Activated CD8-positive, alpha-beta T cell treated with anti-CD3 and anti-CD28 coated beads, Interleukin-2, amount 10 ng/mL, durations not matched to agents 7 days and 5 days (primary cell): Measurements from ENCODE around the gene RNF208. TPM values are rescaled to one million over a fixed set of nuclear protein-coding genes. Genes with fewer than 3 reads are reported as not detected.

Experiments
- ATAC-seq: fragments of 150-1000 bp; cut with Tn5 transposase; one replicate; pipeline ENCODE4 v1.10.0; 2021; ENCODE audit warnings: moderate library complexity
- CTCF ChIA-PET: fragments of 350-600 bp; sonication (Branson Sonifier 250); formaldehyde crosslinking; loops from one replicate; lab custom pipeline; 2021; ENCODE audit warnings: antibody characterized with exemption; lab: Charles Lee
- POLR2A ChIA-PET: fragments of 350-600 bp; sonication (Branson Sonifier 250); formaldehyde crosslinking; loops from one replicate; lab custom pipeline; 2021; ENCODE audit warnings: antibody characterized with exemption; lab: Charles Lee
- DNase-seq: peaks from one replicate; pipeline ENCODE4 v3.0.0-alpha.2; 2020
- H3K27ac Mint-ChIP-seq: one replicate; pipeline ENCODE4 v1.8.0; 2021; ENCODE audit warnings: mild to moderate bottlenecking, mixed read lengths
- H3K27me3 Mint-ChIP-seq: one replicate; pipeline ENCODE4 v1.8.0; 2021; ENCODE audit warnings: low read depth, mixed read lengths
- H3K36me3 Mint-ChIP-seq: one replicate; pipeline ENCODE4 v1.8.0; 2021; ENCODE audit warnings: low read depth, mixed read lengths
- H3K4me1 Mint-ChIP-seq: one replicate; pipeline ENCODE4 v1.8.0; 2021; ENCODE audit warnings: low read depth, mixed read lengths
- H3K4me3 Mint-ChIP-seq: one replicate; pipeline ENCODE4 v1.8.0; 2021; ENCODE audit warnings: mild to moderate bottlenecking, mixed read lengths
- H3K9me3 Mint-ChIP-seq: one replicate; pipeline ENCODE4 v1.8.0; 2022; ENCODE audit warnings: mixed read lengths; ENCODE audit not compliant: insufficient read depth
- total RNA-seq, 2 experiments: library from RNA; stranded (reverse); gene quantifications; one replicate each; pipeline ENCODE4 v1.2.3, GENCODE V29; 2021

Gene RNF208
- total RNA-seq, 2 experiments from 2014 or later, result 3.6 to 4.5 TPM

- CTCF ChIA-PET, result interaction anchor here (0.7 to 1.5 kb wide), 3 partner anchors 9 to 158 kb away, joined by 3 to 4 read pairs (median 3); partner anchors contain the start of gene RNF224
- DNase-seq, result no peak
- no peaks in the 10 kb centered on the region for H3K27me3 Mint-ChIP-seq
- no peak overlapping the region for H3K27ac Mint-ChIP-seq
- no peak for ATAC-seq
- H3K9me3 Mint-ChIP-seq, result no peaks in the 10 kb centered on the region
- peaks cover 5% of the 10 kb centered on the region for H3K36me3 Mint-ChIP-seq
- peaks cover 23% of the 10 kb centered on the region for H3K4me1 Mint-ChIP-seq
- no peak overlapping the region for H3K4me3 Mint-ChIP-seq
- POLR2A ChIA-PET, result interaction anchor here (0.6 to 1.6 kb wide), 3 partner anchors 13 to 58 kb away, joined by 3 to 5 read pairs (median 4); partner anchors contain the start of genes TMEM203 and TUBB4B
These were observed 29.6 kb downstream of the RNF208 start for GRCh38 chr9:137192448-137192780.

DNA sequence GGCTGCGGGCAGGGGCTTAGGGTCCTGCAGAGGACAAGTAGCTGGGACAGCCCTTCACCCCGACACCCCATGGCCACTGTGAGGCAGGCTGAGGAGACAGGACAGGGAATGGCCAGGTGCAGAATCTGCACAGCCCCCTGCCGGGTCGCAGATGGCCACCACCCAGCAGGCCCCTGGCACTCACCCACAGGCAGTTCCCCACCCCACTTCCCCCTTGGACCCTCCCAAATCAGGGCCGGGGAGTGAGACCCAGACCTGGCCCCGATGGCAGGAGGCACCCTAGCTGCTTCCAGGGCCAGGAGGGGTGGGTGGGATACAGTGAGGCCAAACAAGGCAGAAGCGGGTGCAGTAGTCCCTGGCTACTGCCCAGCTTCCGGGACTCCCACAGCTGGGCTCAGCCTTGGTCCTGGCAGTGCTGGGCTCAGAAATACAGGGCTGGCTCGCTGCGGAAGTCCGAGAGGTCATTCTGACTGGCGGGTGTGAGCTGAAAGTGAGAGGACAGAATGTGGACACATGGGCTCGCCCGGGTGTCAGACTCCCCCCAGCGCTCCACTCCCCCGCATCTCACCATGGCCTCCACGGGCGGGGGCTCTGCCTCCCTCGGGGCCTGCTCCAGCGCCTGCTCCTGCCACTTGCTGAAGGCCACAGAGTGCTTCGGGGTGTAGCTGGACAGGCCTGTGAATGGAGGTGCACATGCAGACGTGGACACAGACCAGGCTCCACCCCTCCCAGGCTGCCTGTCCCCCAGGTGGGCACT lies 30.2 kb downstream of the RNF208 start:
- ChIA-PET CTCF (interaction anchor here (0.7 to 1.5 kb wide), 3 partner anchors 9 to 157 kb away, joined by 3 to 4 read pairs (median 3); partner anchors contain the start of gene RNF224), POLR2A (interaction anchor here (0.6 to 1.3 kb wide), 2 partner anchors 13 to 57 kb away, joined by 3 to 5 read pairs; partner anchors contain the start of gene TMEM203)
- no peak for DNase-seq
- Mint-ChIP-seq H3K27me3 (no peaks in the 10 kb centered on the region), H3K4me3 (no peak overlapping the region), H3K4me1 (peaks cover 29% of the 10 kb centered on the region), H3K36me3 (peaks cover 6% of the 10 kb centered on the region), H3K9me3 (no peaks in the 10 kb centered on the region), H3K27ac (no peak overlapping the region)
- no peak for ATAC-seq

DNA sequence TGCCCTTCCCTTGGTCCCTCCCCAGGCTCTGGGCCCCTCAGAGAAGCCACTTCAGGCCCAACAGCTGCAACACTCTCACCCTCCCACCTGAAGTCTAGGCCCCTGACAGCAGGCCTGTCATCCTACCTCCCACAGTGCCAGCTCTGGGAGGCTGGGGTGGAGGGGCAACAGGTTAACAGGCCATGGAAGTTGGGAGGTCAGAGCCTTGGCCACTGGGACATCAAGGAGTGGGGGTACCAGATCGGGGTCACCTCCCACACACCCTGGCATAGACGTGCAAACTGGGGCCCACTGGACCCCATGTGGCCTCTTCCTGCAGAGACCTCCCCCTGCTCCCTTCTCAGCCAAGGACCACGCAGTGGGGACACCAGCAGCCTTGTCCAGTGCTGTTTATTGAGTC lies 30.8 kb downstream of the RNF208 start:
- POLR2A ChIA-PET, result interaction anchor here (0.8 to 1.3 kb wide), 2 partner anchors 14 to 62 kb away, joined by 3 to 5 read pairs; partner anchors contain the start of gene TMEM203
- CTCF ChIA-PET, result interaction anchor here (1.5 to 1.7 kb wide), 2 partner anchors 36 to 72 kb away, joined by 4 read pairs; partner anchors contain the start of gene RNF224
- H3K27ac Mint-ChIP-seq, result no peak overlapping the region

GRCh38 chr9:137190315-137190856 lies 31.7 kb downstream of the RNF208 start:
- Mint-ChIP-seq H3K27ac (peak overlapping the region; percentile 61), H3K27me3 (no peaks in the 10 kb centered on the region), H3K9me3 (no peaks in the 10 kb centered on the region), H3K4me1 (peaks cover 38% of the 10 kb centered on the region), H3K4me3 (peak overlapping the region; percentile 97), H3K36me3 (peaks cover 8% of the 10 kb centered on the region)
- POLR2A ChIA-PET, result interaction anchor here (0.8 kb wide), 1 partner anchor 61 kb away, joined by 3 read pairs; no protein-coding TSS in a partner anchor
- CTCF ChIA-PET, result interaction anchor here (1.3 to 3.4 kb wide), 5 partner anchors 8 to 71 kb away, joined by 3 to 23 read pairs (median 9); partner anchors contain the start of genes CYSRT1, RNF224 and TPRN
- ATAC-seq (no peak), DNase-seq (no peak)

More for the DNA sequence above, 30.8 kb downstream of the RNF208 start:
- Mint-ChIP-seq H3K9me3 (no peaks in the 10 kb centered on the region), H3K4me1 (peaks cover 35% of the 10 kb centered on the region), H3K36me3 (peaks cover 8% of the 10 kb centered on the region), H3K27me3 (no peaks in the 10 kb centered on the region), H3K4me3 (no peak overlapping the region)
- DNase-seq (no peak), ATAC-seq (no peak)

- peaks cover 38% of the 10 kb centered on the region for H3K4me1 Mint-ChIP-seq
- peaks cover 8% of the 10 kb centered on the region for H3K36me3 Mint-ChIP-seq
- ATAC-seq (no peak), DNase-seq (no peak)
- H3K27ac Mint-ChIP-seq, result peak overlapping the region; percentile 97
- no peaks in the 10 kb centered on the region for H3K9me3 Mint-ChIP-seq
- peak overlapping the region; percentile 97 for H3K4me3 Mint-ChIP-seq
- CTCF ChIA-PET, result interaction anchor here (0.7 to 3.4 kb wide), 20 partner anchors 9 to 154 kb away, joined by 3 to 23 read pairs (median 4); partner anchors contain the start of genes CYSRT1, MAN1B1, RNF208 and RNF224
- H3K27me3 Mint-ChIP-seq, result no peaks in the 10 kb centered on the region
- POLR2A ChIA-PET, result interaction anchor here (0.6 to 3.2 kb wide), 21 partner anchors 9 to 120 kb away, joined by 3 to 28 read pairs (median 5); partner anchors contain the start of genes CYSRT1, LRRC26, MAN1B1 and RNF208
These were observed 32.4 kb downstream of the RNF208 start for GRCh38 chr9:137189297-137190295.

DNA sequence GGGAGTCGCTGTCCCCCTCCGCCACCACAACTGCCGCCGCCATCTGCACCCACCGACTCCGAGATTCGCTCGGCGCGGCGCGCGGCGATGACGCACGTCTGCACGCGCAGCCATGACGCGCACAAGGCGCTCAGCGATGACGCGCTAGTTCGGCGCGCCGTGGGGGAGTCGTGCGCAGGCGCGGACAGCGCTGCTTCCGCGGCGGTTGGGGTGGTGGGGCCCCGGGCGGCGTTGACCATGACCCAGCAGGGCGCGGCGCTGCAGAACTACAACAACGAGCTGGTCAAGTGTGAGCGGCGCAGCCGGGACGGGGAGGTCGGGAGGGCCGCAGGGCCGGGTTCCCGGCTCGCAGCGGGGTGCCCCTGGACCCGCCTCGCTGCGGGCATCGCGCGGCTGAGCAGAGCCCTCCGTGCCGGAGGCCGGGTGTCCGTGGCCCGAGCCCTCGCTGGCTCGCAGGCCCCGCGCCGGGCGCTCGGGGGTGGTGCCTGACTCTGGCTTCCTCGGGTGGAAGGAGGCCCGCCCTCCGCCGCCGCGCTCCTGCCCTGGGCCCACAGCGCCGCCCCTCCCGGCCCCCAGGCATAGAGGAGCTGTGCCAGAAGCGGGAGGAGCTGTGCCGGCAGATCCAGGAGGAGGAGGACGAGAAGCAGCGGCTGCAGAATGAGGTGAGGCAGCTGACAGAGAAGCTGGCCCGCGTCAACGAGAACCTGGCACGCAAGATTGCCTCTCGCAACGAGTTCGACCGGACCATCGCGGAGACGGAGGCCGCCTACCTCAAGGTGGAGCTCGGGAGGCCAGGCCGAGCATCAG lies 33.3 kb downstream of the RNF208 start, which contains the start of the genes ANAPC2 and SSNA1:
TSS of gene ANAPC2 (minus strand) at position 71 of the 807 bp plus-strand sequence. CDS start at position 43, 28 bp downstream.
TSS of gene SSNA1 (plus strand) at position 187 of the 807 bp plus-strand sequence. CDS start at position 238, 51 bp downstream.
- Mint-ChIP-seq H3K36me3 (peaks cover 12% of the 10 kb centered on the region), H3K9me3 (no peaks in the 10 kb centered on the region), H3K27me3 (no peaks in the 10 kb centered on the region), H3K27ac (peak within 1 kb of the TSS; percentile 97), H3K4me1 (peaks cover 42% of the 10 kb centered on the region), H3K4me3 (peak within 1 kb of the TSS; percentile 97)
- ChIA-PET CTCF (interaction anchor here (0.7 to 3.4 kb wide), 22 partner anchors 10 to 153 kb away, joined by 3 to 23 read pairs (median 4); partner anchors contain the start of genes CYSRT1, MAN1B1, RNF208 and RNF224), POLR2A (interaction anchor here (0.6 to 3.2 kb wide), 25 partner anchors 8 to 119 kb away, joined by 3 to 28 read pairs (median 4); partner anchors contain the start of genes CYSRT1, LRRC26, MAN1B1 and RNF208)
- DNase-seq (peak; percentile 93), ATAC-seq (peak; percentile 81)

- DNase-seq (no peak), ATAC-seq (no peak)
- H3K36me3 Mint-ChIP-seq, result peaks cover 16% of the 10 kb centered on the region
- CTCF ChIA-PET, result interaction anchor here (1.2 to 3.4 kb wide), 12 partner anchors 10 to 120 kb away, joined by 3 to 23 read pairs (median 5); partner anchors contain the start of genes CYSRT1, RNF208, RNF224 and TPRN
- H3K4me3 Mint-ChIP-seq, result peak overlapping the region; percentile 90
- H3K27ac Mint-ChIP-seq, result peak overlapping the region; percentile 96
- H3K9me3 Mint-ChIP-seq, result no peaks in the 10 kb centered on the region
- POLR2A ChIA-PET, result interaction anchor here (0.7 to 3.2 kb wide), 13 partner anchors 10 to 244 kb away, joined by 3 to 28 read pairs (median 4); partner anchors contain the start of genes CYSRT1, RNF208, SAPCD2 and TPRN
- peaks cover 42% of the 10 kb centered on the region for H3K4me1 Mint-ChIP-seq
- no peaks in the 10 kb centered on the region for H3K27me3 Mint-ChIP-seq
These were observed 34.0 kb downstream of the RNF208 start for GRCh38 chr9:137188086-137188489.

GRCh38 chr9:137187386-137187785 lies 34.7 kb downstream of the RNF208 start:
- ATAC-seq (no peak), DNase-seq (no peak)
- ChIA-PET CTCF (interaction anchor here (1.2 to 3.4 kb wide), 6 partner anchors 11 to 119 kb away, joined by 3 to 23 read pairs (median 4); partner anchors contain the start of genes CYSRT1 and RNF224), POLR2A (interaction anchor here (0.7 to 3.2 kb wide), 12 partner anchors 11 to 243 kb away, joined by 3 to 28 read pairs (median 4); partner anchors contain the start of genes CYSRT1, RNF208, SAPCD2 and TPRN)
- Mint-ChIP-seq H3K36me3 (peaks cover 16% of the 10 kb centered on the region), H3K4me1 (peaks cover 42% of the 10 kb centered on the region), H3K9me3 (no peaks in the 10 kb centered on the region), H3K4me3 (peak overlapping the region; percentile 90), H3K27ac (peak overlapping the region; percentile 96), H3K27me3 (no peaks in the 10 kb centered on the region)

DNA sequence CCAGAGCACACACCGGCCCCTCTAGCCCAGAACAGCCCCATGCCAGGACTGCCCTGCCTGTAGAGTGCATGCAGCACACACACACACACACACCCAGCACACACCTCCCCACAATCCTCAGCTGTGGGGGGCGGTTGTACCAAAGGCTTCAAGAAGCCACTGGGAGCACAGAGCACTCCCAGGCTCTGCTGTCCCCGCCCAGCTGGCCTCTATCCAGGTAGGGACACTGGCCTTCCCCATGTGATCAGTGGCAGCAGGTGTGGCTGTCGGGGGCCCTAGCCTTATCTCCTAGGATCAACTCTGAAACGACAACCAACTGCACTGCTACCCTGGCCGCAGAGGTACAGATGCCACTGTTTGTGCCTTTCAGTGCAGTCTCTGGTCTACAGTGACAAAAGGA lies 35.7 kb downstream of the RNF208 start:
- ChIA-PET POLR2A (interaction anchor here (3.2 kb wide), 1 partner anchor 14 kb away, joined by 20 read pairs; the partner anchor contains the start of gene TPRN), CTCF (interaction anchor here (1.7 kb wide), 1 partner anchor 50 kb away, joined by 4 read pairs; no protein-coding TSS in a partner anchor)
- H3K27me3 Mint-ChIP-seq, result no peaks in the 10 kb centered on the region
- H3K9me3 Mint-ChIP-seq, result no peaks in the 10 kb centered on the region
- peaks cover 42% of the 10 kb centered on the region for H3K4me1 Mint-ChIP-seq
- H3K36me3 Mint-ChIP-seq, result peaks cover 20% of the 10 kb centered on the region
- peak overlapping the region; percentile 90 for H3K4me3 Mint-ChIP-seq
- DNase-seq (no peak), ATAC-seq (no peak)
- H3K27ac Mint-ChIP-seq, result peak overlapping the region; percentile 32
